GM12874 (cell line): Measurements from ENCODE around the gene HDGFL2.

ENCODE experiments used
- TF ChIP-seq, protein P1 (sequence below): IDR thresholded peaks from 2 replicates; pipeline ENCODE4 v1.5.1; 2011; ENCODE audit warnings: low read depth, mild to moderate bottlenecking, control low read depth, low read length, moderate library complexity; ENCODE audit not compliant: insufficient read depth

HDGFL2 gene

DNA sequence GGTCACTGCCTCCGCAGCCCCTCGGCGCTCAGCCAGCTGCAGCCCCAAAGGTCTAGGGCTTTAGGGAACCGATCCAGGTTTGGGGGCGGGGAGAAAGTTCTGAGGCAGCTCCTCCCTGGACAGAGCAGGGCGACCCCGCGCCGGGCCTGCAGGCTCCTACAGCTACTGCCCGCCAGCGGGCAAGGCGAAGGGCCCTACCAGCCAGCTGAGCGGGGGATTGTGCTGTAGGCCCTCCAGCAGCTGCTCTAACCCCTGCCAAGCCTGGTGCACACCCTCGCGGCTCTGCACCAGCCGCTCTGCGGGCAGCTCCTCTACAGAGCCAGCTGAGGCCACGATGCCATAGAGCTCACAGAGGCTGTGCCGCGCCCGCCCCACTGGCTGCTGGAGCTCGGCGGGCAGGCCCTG lies 32.2 kb downstream of the HDGFL2 start:
- TF ChIP-seq, protein P1, sequence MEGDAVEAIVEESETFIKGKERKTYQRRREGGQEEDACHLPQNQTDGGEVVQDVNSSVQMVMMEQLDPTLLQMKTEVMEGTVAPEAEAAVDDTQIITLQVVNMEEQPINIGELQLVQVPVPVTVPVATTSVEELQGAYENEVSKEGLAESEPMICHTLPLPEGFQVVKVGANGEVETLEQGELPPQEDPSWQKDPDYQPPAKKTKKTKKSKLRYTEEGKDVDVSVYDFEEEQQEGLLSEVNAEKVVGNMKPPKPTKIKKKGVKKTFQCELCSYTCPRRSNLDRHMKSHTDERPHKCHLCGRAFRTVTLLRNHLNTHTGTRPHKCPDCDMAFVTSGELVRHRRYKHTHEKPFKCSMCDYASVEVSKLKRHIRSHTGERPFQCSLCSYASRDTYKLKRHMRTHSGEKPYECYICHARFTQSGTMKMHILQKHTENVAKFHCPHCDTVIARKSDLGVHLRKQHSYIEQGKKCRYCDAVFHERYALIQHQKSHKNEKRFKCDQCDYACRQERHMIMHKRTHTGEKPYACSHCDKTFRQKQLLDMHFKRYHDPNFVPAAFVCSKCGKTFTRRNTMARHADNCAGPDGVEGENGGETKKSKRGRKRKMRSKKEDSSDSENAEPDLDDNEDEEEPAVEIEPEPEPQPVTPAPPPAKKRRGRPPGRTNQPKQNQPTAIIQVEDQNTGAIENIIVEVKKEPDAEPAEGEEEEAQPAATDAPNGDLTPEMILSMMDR: no peak

DNA sequence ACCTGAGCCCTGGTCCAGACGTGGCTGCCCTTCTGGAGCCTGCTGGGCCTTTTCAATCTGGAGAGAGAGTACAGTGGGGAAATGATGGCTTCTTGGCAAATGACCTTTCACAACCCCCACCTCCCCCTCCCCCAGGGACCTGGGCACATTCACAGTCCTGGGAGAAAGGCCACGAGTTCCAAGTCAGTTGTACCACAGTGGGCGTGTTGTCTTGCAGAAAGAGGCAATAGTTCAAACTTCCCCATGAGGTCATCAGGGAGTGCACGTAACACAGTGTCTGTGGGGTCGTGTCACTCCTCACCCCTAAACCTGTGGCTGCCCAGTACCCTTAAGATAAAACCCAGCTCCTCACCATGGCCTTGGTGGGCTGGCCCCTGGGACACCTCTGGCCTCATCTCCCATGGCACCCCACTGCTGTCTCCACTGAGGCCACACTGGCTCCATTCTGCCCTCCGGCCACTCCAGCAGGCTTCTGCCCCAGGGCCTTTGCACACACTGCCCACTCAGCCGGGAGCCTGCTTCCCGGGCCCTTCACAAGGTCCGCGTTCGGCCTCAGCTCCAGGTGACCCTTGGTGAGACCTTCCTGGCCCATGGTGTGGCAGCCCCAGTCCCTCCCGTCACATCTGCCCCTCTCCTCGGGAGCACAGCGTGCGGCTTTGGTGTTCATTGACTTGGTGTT lies 32.9 kb downstream of the HDGFL2 start:
- TF ChIP-seq, protein P1: no peak

DNA sequence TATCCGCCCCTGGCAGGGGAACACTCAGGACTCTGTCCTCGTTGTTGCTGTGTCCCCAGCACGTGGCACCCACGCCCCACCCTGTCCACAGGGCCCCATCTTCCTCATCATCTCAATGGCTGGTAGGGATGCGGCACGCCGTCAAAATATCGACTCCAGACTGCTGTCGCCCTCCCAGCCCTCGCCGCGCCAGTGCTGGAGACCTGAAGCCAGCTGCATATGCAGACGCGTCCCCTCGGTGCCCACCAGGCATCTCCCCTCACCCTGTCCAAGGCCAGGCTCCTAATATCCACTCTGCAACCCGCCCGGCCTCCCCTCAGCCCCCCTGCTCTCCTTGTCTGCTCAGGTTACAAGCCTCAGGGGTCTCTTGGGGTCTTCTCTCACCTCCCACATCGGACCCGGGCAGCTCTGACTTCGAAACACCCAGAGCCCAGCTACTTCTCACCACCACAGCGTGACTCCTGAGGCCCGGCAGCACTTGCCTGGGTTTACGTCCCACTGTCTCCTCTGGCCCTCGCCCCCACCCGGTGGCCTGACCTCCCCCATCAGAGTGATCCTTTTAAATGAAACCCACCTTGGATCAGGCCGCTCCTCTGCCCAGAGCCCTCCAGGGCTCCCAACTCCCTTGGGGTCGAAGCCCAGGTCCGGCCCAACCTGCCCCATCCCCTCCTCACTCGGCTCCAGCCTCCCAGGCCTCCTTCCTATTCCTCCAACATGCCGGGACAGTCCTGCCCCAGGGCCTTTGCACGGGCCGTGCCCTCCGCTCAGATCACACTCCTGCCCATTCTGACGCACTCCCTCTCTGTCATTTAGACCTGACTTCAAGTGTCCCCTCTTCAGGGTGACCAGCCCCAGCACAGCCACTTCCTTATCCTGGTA lies 33.7 kb downstream of the HDGFL2 start:
- TF ChIP-seq, protein P1: no peak

DNA sequence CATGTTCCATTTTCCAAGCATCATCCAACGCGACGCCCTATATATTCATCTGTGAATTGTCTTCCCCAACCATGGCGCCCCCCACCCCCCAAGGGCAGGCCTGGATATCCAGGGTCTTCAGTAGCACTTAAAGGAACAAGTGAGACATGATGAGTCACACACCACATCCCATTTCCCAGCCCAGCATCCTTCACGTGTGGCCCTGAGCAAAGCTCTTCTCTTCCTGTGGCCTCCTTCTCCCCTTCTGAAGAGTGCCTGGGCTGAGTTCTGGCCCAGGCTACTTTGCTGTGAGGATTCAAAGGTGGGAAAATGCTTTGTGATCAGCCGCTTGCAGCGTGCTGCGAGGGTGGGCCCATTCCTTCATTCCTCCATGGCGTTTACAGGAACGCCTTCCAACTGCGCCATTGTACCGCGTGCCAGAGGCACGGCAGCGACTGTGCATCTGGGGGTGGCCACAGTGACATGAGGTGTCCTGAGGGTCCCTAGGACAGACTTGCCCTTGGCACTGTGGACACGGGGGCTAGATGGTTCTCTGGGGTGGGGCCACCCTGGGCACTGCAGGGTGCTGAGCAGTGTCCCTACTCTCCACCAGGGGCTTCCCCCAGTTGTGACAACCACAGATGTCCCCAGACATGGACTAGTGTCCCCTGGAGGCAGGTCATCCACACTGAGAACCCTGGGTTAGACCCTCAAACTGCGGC lies 34.5 kb downstream of the HDGFL2 start:
- TF ChIP-seq, protein P1: no peak

DNA sequence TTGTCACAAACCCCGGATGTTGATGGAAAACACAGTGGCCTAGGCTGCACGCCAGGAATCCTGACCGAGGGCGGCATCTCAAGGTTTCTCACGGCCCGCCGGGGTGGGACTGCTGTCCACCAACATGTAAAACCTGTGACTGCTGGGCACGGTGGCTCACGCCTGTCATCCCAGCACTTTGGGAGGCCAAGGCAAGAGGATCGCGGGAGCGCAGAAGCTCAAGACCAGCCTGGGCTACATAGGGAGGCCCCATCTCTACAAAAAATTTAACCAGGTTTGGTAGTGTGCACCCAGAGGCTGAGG lies 35.0 kb downstream of the HDGFL2 start:
- TF ChIP-seq, protein P1: no peak

DNA sequence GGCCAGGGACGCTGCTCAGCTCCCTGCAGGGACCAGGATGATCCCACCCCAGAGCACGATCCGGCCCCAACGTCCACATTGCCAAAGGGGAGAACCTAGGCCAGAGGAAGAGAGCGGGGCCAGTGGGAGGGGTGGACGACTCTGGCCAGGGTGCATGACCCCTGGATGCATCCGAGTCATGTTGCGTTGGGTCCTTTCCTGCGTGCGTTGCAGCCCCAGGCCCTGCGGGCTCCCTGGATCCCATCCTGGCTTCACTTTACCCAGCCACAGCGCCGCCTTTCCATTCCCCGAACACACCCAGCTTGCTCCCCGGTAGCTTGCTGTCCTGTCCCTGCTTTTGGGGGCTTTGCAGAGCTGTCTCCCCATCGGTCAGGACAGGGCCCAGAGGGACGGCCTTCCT lies 35.7 kb downstream of the HDGFL2 start:
- TF ChIP-seq, protein P1: no peak

DNA sequence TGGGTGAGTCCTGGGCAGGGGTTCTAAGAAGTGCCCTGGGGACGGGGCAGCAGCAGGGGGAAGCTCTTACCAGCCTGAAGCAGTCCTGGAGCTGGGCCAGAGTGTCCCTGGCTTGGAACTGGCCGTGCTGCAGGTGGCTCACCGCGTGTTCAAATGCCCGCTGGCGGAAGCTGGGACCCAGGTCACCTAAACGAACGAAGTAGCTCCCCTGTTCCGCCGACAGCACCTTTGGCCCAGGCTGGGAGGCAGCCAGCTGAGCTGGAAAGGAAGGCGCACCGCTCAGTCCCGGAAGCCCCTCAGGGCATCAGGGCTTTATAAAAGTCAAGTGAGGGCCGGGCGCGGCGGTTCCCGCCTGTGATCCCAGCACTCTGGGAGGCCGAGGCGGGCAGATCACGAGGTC lies 36.6 kb downstream of the HDGFL2 start:
- TF ChIP-seq, protein P1: no peak
